Cardiac septum (tissue), 1 donor: ENCODE results near the gene ICAM4. TPM values are rescaled to one million over a fixed set of nuclear protein-coding genes. Genes with fewer than 3 reads are reported as not detected.

Experiments used
- DNase-seq: peaks from one replicate; pipeline ENCODE4 v3.0.0-alpha.2; 2020; ENCODE audit warnings: low spot score
- intact Hi-C: fragments of 100-400 bp; cut with DNase I; formaldehyde crosslinking; loops from one replicate; pipeline ENCODE4 v1.14.0; 2022
- total RNA-seq: library from RNA; stranded (reverse); fragmentation: NEBNext Ultra II Directional; extraction: Animal tissue kit (Norgen Biotek cat#: 25700); gene quantifications from one replicate; pipeline ENCODE4 v1.2.1, GENCODE V29; 2021
- donor health status: DM: no; HTN: no; CAD: no.

The ICAM4 gene
- total RNA-seq, 1 donor from 2014 or later, result 0.46 TPM

DNA sequence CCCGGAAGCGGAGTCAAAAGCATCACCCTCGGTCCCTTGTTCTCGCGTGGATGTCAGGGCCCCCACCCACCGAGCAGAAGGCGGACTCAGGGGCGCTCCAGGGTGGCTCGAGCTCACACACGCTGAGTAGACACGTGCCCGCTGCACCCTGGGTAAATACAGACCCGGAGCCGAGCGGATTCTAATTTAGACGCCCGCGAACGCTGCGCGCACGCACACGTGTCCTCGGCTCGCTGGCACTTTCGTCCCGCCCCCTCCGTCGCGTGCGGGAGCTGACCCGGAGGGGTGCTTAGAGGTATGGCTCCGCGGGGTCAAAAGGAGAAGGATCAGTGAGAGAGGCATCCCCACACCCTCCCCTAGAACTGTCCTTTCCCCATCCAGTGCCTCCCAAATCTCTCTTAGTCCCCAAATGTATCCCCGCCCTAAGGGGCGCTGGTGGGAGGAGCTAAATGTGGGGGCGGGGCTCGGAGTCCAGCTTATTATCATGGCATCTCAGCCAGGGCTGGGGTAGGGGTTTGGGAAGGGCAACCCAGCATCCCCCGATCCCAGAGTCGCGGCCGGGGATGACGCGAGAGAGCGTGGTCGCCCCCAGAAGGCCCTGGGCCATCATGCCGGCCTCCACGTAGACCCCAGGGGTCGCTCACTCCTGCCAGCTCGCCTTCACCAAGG lies 2.5 kb downstream of the ICAM4 start:
- intact Hi-C loops, result no loop called here
- no peak for DNase-seq

DNA sequence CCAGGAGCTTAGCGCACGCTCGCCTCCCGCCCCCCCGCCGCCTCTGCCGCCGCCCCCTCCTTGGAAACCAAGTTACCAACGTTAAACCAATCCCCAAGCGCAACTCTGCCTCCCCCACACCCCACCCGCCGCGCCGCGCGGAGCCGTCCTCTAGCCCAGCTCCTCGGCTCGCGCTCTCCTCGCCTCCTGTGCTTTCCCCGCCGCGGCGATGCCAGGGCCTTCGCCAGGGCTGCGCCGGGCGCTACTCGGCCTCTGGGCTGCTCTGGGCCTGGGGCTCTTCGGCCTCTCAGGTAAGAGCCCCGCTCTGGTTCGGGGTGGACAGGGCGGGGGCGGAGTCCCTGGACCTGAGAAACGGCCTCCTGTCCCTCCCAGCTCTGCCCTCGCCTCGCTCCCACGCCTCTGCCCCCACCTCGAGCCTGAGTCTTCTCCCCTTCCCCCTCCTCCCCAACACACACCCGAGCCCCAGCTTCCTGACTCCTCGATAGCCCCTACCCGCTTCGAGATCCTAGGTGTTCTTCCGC lies 3.1 kb downstream of the ICAM4 start, which contains the start of gene ICAM5:
Gene ICAM5, plus strand, starts transcription at position 117 of the 521 bp plus-strand sequence. Its CDS starts 92 bp downstream, at position 209.
- DNase-seq, result no peak
- intact Hi-C loops, result no loop called here

DNA sequence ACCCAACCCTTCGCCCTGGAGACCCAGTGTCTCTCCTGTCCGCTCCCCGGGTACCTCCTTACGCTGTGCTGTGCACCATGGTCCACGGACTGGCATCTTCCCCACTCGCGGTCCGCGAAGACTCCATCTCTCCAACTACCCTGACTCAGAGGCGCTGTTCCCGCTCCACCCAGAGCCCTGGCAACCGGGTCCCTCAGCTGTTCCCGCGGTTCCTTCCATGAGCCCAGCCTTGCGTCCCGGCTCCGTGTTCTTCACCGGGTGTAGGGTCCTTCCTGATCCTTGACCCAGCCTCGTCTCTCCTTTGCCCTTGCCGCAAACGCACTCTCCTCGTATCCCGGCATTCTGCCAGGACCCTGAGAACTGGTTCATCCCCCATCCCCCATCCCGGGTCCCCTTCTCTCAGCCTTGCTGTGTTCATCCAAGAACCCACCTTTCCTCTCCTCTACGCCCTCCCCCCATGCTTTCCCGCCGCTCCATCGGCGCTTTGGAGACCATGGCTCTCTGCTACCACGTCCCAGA lies 3.7 kb downstream of the ICAM4 start:
- no peak for DNase-seq

DNA sequence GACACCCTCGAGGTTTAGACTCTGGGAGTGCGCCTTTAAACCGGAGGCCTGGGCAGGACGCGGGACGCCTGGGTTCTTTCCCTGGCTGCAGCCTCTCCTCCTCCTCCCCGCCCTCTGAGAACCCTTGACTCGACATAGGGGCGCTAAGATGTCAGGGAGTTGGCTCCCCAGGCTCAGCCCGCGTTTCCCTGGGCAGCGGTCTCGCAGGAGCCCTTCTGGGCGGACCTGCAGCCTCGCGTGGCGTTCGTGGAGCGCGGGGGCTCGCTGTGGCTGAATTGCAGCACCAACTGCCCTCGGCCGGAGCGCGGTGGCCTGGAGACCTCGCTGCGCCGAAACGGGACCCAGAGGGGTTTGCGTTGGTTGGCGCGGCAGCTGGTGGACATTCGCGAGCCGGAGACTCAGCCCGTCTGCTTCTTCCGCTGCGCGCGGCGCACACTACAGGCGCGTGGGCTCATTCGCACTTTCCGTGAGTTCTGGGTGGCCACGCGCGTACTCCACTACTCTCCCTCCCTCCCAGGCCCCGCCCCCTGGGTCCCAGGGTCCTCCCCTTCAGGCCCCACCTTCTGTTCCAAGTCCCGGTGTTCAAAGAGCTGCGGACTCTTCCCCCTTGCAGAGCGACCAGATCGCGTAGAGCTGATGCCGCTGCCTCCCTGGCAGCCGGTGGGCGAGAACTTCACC lies 4.3 kb downstream of the ICAM4 start:
- DNase-seq, result no peak
- intact Hi-C loops, result no loop called here

More for the DNA sequence above, 3.7 kb downstream of the ICAM4 start:
- intact Hi-C loops, result no loop called here

DNA sequence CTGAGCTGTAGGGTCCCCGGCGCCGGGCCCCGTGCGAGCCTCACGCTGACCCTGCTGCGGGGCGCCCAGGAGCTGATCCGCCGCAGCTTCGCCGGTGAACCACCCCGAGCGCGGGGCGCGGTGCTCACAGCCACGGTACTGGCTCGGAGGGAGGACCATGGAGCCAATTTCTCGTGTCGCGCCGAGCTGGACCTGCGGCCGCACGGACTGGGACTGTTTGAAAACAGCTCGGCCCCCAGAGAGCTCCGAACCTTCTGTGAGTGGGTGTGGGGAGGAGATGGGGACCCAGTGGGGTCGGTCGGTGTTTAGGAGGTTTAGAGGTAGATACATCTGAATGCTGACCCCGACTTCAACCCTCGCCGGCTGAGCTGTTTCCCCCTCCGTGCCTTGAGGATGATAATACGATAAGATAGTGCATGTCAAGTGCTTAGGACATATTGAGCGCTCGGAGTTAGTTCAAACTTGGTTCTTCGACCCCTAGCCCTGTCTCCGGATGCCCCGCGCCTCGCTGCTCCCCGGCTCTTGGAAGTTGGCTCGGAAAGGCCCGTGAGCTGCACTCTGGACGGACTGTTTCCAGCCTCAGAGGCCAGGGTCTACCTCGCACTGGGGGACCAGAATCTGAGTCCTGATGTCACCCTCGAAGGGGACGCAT lies 4.9 kb downstream of the ICAM4 start:
- DNase-seq, result no peak
- intact Hi-C loops, result no loop called here

DNA sequence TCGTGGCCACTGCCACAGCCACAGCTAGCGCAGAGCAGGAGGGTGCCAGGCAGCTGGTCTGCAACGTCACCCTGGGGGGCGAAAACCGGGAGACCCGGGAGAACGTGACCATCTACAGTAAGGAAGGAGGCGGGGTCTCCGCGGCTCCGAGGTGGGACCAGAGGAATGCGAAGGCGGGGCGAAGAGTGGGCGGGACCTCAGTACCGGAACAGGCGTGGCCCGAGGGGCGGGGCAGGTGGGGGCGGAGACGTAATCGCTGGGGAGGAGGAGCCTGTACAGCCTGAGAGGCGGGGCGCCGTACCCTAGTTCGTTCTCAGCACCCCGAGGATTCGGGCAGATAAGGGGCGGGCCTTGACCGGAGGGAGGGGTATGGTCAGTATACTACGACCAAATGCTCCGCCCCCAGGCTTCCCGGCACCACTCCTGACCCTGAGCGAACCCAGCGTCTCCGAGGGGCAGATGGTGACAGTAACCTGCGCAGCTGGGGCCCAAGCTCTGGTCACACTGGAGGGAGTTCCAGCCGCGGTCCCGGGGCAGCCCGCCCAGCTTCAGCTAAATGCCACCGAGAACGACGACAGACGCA lies 5.5 kb downstream of the ICAM4 start:
- peak; percentile 90 for DNase-seq
- intact Hi-C loops, result no loop called here

DNA sequence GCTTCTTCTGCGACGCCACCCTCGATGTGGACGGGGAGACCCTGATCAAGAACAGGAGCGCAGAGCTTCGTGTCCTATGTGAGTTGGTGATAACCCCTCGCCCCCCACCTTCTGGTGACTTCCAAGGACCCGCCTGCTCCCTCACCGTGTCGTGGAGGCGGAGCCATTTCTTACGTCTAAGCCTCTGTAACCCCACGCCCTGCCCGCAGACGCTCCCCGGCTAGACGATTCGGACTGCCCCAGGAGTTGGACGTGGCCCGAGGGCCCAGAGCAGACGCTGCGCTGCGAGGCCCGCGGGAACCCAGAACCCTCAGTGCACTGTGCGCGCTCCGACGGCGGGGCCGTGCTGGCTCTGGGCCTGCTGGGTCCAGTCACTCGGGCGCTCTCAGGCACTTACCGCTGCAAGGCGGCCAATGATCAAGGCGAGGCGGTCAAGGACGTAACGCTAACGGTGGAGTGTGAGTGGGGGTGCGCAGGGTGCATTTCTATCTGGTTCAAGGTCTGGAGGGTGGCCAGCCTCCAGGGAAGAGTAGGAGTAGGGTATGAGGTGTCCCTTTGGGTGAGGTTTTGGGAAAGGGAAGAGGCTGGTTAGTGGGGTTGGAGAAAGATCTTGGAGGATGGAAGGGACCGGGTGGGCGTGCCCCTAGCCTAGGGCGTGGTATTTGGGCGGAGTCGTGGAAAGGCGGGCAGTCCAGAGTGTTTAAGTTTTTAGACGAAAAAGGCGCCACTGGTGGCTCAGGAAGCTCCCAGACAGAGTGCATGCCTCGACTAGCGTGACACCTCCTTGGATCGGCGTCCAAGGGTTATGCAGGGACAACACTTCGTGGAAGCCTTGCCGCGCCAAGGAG lies 6.3 kb downstream of the ICAM4 start:
- intact Hi-C loops, result no loop called here
- no peak for DNase-seq

DNA sequence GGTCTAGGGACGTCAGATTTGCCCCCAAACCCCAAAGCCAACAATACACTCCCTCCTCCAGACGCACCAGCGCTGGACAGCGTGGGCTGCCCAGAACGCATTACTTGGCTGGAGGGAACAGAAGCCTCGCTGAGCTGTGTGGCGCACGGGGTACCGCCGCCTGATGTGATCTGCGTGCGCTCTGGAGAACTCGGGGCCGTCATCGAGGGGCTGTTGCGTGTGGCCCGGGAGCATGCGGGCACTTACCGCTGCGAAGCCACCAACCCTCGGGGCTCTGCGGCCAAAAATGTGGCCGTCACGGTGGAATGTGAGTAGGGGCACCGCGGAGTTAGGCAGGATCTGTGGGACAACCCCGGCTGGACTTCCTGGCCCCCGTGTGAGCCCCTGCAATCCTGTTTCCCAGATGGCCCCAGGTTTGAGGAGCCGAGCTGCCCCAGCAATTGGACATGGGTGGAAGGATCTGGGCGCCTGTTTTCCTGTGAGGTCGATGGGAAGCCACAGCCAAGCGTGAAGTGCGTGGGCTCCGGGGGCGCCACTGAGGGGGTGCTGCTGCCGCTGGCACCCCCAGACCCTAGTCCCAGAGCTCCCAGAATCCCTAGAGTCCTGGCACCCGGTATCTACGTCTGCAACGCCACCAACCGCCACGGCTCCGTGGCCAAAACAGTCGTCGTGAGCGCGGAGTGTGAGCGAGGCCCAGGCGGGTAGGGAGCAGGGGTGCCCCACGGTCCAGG lies 7.0 kb downstream of the ICAM4 start:
- no peak for DNase-seq
- intact Hi-C loops, result no loop called here

DNA sequence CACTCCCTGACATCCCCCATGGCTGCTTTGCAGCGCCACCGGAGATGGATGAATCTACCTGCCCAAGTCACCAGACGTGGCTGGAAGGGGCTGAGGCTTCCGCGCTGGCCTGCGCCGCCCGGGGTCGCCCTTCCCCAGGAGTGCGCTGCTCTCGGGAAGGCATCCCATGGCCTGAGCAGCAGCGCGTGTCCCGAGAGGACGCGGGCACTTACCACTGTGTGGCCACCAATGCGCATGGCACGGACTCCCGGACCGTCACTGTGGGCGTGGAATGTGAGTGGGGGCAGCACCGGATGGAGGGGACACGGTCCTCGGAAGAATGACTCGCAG lies 7.6 kb downstream of the ICAM4 start:
- no peak for DNase-seq
- intact Hi-C loops, result no loop called here

DNA sequence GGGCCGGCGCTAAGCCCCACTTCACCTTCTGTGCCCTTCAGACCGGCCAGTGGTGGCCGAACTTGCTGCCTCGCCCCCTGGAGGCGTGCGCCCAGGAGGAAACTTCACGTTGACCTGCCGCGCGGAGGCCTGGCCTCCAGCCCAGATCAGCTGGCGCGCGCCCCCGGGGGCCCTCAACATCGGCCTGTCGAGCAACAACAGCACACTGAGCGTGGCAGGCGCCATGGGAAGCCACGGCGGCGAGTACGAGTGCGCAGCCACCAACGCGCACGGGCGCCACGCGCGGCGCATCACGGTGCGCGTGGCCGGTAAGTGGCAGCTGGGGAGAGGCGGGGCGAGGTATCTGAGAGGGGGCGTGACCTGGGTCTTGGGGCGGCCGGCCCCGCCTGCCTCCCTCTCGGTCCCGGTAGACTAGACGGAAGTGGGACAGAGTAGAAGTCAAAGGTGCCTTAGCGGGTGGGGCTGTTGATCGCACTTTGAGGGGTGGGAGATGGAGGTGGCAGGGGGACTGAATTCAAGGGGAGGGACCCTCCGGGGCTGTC lies 8.6 kb downstream of the ICAM4 start:
- intact Hi-C loops, result no loop called here
- no peak for DNase-seq

DNA sequence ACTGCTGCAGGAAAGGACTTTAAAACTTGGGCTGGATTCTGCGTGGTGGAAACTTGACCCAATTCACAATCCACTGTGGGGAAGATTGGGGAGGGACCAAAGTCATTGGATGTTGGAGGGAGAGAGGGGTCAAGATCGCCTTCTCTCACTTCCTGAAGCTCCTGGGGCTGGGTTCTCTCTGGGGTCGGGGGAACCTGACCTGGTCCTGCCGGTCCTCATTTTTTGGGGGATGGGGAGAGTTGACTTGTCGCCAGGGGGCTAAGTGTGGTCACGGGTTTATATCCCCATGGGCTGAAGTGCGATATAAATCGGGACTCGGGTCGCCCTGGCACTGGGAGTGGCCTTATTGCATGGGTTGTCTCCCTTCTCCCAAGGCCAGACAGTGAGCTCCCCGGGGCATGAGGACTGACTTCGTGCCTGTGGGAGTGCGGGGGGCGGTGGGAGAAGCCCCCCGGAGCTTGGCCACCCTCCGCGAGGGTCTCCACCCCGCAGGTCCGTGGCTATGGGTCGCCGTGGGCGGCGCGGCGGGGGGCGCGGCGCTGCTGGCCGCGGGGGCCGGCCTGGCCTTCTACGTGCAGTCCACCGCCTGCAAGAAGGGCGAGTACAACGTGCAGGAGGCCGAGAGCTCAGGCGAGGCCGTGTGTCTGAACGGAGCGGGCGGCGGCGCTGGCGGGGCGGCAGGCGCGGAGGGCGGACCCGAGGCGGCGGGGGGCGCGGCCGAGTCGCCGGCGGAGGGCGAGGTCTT lies 9.3 kb downstream of the ICAM4 start:
- intact Hi-C loops, result no loop called here
- DNase-seq, result no peak

DNA sequence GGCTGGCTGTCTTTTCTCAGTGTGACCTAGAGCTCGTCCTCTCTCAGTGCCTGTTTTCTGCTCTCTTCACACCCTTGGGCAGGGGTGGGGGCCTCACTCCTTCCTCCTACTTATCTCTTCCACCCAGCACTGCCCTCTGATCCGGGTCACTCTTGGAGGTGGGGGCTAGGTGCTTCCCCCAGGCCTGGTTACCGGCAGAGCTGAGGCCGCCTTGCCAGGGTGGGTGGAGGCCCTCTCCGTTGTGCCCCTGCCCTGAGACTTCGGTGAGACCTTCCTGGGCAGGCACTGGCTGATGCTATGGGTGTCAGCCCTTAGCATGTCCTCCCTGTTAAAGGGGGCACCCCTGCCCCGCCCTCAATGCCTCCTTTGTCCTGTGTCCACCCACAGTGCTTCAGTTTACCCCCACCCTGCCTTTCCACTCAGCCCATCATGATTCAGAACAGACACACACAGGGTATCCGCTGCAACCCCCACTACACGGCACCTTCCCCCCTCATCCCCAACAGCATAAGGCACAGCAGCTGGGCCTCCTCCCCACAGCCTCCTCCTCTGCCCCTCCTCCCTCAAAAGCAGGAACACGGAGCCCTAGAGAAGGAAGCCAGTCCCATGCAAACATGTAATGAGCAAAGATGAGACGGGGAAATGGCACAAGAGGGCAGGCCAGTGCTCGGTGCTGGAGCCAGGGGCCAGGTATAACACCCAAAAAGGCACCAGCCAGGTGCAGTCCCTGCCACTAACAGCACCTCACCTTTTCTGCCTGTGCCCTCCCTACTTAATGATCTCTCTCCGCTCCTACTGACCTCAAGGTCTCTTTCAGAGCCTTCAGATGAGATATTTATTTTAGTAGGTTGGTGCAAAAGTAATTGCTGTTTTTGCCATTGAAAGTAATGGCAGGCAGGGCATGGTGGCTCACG lies 13.0 kb downstream of the ICAM4 start:
- intact Hi-C loops, result no loop called here
- no peak for DNase-seq

DNA sequence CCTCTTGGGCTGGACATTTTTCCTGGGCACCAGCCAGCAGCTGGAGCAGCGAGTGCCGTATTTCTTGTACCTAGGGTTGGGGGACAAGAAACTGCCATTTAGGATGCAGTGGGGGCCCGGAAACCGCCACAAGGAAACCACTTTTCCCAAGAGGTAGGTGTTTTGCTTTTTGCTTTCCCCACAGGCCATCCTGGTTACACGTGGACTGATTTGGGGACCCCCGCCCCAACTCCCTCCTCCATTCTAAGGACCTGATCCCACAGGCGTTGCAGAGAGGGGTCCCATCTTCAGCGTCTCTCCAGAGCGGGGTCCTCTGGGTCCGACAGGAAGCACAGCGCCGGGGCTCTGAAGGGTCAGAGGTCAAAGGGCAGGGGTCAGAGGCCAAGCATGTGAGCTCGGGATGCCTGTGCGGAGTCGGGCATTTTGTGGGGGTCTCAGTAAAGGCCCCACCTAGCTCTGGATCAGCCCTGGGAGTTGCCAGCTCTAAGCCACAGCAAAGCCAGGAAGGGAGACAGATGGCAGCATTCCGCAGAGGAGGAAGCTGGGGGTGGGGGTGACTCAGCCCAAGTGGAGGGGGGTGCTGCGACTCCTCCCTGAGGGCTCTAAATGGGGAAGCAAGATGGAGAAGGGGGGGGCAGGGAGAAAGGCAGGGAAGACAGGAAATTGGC lies 18.5 kb downstream of the ICAM4 start:
- DNase-seq, result no peak
- intact Hi-C loops, result no loop called here

DNA sequence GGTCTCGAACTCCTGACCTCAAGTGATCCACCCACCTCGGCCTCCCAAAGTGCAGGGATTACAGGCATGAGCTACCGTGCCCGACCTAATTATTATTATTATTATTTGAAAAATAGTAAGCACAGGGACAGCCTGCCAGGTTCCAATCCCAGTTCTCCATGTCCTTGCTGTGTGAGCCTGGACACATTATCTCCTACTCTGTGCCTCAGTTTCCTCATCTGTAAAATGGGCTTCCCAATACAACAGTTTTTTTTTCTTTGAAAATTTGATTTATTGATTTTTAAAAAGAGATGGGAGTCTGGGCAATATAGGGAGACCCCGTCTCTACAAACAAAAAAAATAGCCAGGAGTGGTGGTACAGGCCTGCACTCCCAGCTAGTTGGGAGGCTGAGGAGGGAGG lies 19.6 kb downstream of the ICAM4 start:
- intact Hi-C loops, result no loop called here
- DNase-seq, result no peak

DNA sequence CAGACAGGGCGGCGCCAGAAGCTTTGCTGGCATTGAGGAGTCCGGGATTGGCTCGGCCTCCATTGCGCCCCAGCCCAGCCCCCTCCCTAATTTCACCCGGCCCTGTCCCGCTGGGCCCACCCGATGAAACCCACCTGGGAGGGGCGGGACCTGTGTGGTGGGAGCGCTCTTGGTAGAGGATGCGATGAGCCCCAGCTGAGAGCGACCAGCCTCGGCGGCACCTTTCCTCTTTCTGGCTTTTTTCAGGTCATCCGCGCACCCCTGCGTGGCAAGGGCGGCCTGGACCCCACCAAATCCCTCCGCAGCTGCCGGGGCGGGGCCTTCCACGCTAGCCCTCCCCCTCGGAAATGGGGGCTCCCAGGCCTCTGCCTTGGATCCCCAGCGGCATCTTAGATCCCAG lies 22.7 kb downstream of the ICAM4 start, which contains the start of gene ZGLP1:
Gene ZGLP1, minus strand, starts transcription at position 393 of the 400 bp plus-strand sequence.
- intact Hi-C loops, result no loop called here

More for the DNA sequence above, 22.7 kb downstream of the ICAM4 start, which contains the start of gene ZGLP1:
- no peak for DNase-seq
